Lower leg skin (tissue), 4 donors: Measurements from ENCODE around the gene MS4A4E. TPM values are rescaled to one million over a fixed set of nuclear protein-coding genes. Genes with fewer than 3 reads are reported as not detected.
"Not testable (repeated sequence)": the region's sequence is repeated elsewhere in the genome, so short reads cannot be mapped to it uniquely, and the experiment has no call there.

Source experiments
- DNase-seq, 2 donors: peaks; one replicate each; pipeline ENCODE4 v3.0.0-alpha.2; 2019; ENCODE audit warnings: low spot score in 2 of 2
- H3K4me3 ChIP-seq: fragments of 200-600 bp; sonication (generic); 2 replicates; pipeline ENCODE4 v1.5.1; 2017; ENCODE audit warnings: mild to moderate bottlenecking, low read depth; ENCODE audit not compliant: poor library complexity, severe bottlenecking
- CTCF ChIP-seq, 3 donors: fragments of 450-650 bp; IDR thresholded peaks; one replicate each; pipeline ENCODE4 v1.5.1; 2016; ENCODE audit warnings: antibody characterized with exemption in 3 of 3, mild to moderate bottlenecking in 3 of 3, moderate library complexity in 2 of 3
- POLR2A ChIP-seq, 2 donors: fragments of 450-650 bp; IDR thresholded peaks; one replicate each; pipeline ENCODE4 v1.6.1; 2016 to 2017; ENCODE audit warnings: antibody characterized with exemption in 2 of 2, mild to moderate bottlenecking in 1 of 2, moderate library complexity in 1 of 2
- WGBS, 2 donors: methylation state at CpG; one replicate each; pipeline ENCODE4 v1.1.5; 2018; 5-methylcytosine and 5-hydroxymethylcytosine counted together
- intact Hi-C: fragments of 100-400 bp; cut with DNase I; formaldehyde crosslinking; loops from one replicate; pipeline ENCODE4 v1.15.0; 2023; ENCODE audit warnings: low total_unique reads
- total RNA-seq, 4 donors: library from RNA; depleted of rRNA; stranded (reverse); fragments of >200 nt; gene quantifications; one replicate each; pipeline ENCODE4 v1.1.0, GENCODE V29; 2016

Gene MS4A4E
- total RNA-seq, 4 donors from 2014 or later, result 0.25 to 1.6 (median 1.4) TPM

GRCh38 chr11:60161766-60162165 lies 81.2 kb downstream of the MS4A4E start:
- H3K4me3 ChIP-seq, result no peak overlapping the region
- TF ChIP-seq POLR2A (IDR thresholded peaks at IDR 0.05) (no peak), CTCF (IDR thresholded peaks at IDR 0.05) (no peak)
- DNase-seq, result no peak
- 73 to 74% methylated on average over 4 of the region's 4 CpGs for WGBS, 2 donors
- intact Hi-C loops, result no loop called here

GRCh38 chr11:60161107-60161506 lies 81.8 kb downstream of the MS4A4E start:
- intact Hi-C loops, result no loop called here
- TF ChIP-seq CTCF (IDR thresholded peaks at IDR 0.05) (no peak), POLR2A (IDR thresholded peaks at IDR 0.05) (no peak)
- DNase-seq, result no peak
- WGBS, 2 donors, result 66 to 72% methylated on average over 2 of the region's 2 CpGs
- H3K4me3 ChIP-seq, result no peak overlapping the region

- no peak for DNase-seq
- 42 to 46% methylated on average over 1 of the region's 1 CpG for WGBS, 2 donors
- no peak overlapping the region for H3K4me3 ChIP-seq
- TF ChIP-seq POLR2A (IDR thresholded peaks at IDR 0.05) (no peak), CTCF (IDR thresholded peaks at IDR 0.05) (no peak)
- intact Hi-C loops, result no loop called here
Measured at GRCh38 chr11:60159868-60160267, 83.1 kb downstream of the MS4A4E start.

DNA sequence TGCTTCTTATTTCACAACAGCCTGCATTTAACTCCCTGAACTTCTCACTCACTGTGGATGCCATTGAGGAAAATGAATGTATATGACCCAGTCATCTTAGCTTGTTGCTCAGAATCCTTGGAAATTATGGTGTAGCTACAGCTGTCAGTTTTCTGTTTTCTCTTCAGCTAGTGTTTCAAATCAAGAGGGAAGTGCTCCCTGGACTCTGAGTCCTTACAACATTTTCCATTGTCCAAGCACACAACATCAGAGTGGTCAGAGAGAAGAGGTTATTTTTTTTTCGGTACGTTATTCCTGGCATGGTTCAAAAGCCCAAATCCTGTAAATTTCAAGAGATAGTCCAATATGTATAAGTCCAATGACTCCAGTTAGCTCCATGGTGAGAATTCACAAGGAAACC lies 83.7 kb downstream of the MS4A4E start:
- WGBS, 2 donors, result 67 to 76% methylated on average over 2 of the region's 2 CpGs
- no peak overlapping the region for H3K4me3 ChIP-seq
- TF ChIP-seq CTCF (IDR thresholded peaks at IDR 0.05) (no peak), POLR2A (IDR thresholded peaks at IDR 0.05) (no peak)
- intact Hi-C loops, result no loop called here
- no peak for DNase-seq

GRCh38 chr11:60158636-60159035 lies 84.3 kb downstream of the MS4A4E start:
- WGBS, 2 donors, result 65 to 91% methylated on average over 3 of the region's 3 CpGs
- H3K4me3 ChIP-seq, result no peak overlapping the region
- intact Hi-C loops, result no loop called here
- no peak for DNase-seq
- no peak for TF ChIP-seq CTCF (IDR thresholded peaks at IDR 0.05)
- TF ChIP-seq POLR2A (IDR thresholded peaks at IDR 0.05), result no peak

DNA sequence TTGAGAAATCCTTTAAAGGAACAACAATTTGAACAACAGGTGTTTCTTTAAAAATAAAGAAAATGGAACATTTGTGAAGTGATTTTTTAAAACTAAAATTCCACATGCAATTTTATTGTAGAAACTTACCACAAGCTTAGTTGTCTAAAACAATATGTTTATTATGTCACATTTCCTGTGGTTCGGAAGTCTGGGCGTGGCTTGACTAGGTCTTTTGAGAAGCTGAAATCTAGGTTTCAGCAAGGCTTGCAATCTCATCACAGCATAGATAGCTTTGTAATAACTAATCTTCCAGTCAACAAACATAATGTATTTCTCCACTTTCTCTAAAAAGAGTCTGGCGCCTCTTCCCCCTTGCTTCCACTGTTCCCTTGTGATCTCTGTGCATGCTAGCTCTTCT lies 87.0 kb downstream of the MS4A4E start:
- TF ChIP-seq CTCF (IDR thresholded peaks at IDR 0.05) (no peak), POLR2A (IDR thresholded peaks at IDR 0.05) (no peak)
- H3K4me3 ChIP-seq, result no peak overlapping the region
- intact Hi-C loops, result no loop called here
- WGBS, 2 donors, result 71 to 73% methylated on average over 3 of the region's 3 CpGs
- DNase-seq, result no peak

GRCh38 chr11:60152727-60153126 lies 90.2 kb downstream of the MS4A4E start:
- intact Hi-C loops, H3K4me3 ChIP-seq, DNase-seq: not testable (repeated sequence)
